Left renal pelvis (tissue), 4 donors: ENCODE data around the gene STAT3. TPM values are rescaled to one million over a fixed set of nuclear protein-coding genes. Genes with fewer than 3 reads are reported as not detected.
"Not testable (repeated sequence)": the region's sequence is repeated elsewhere in the genome, so short reads cannot be mapped to it uniquely, and the experiment has no call there.

Experiments used
- DNase-seq, 4 donors: peaks; one replicate each; pipeline ENCODE4 v3.0.0-alpha.2; 2013; ENCODE audit warnings: low read depth in 4 of 4, low spot score in 3 of 4
- polyA plus RNA-seq, 4 donors: library from polyadenylated mRNA; unstranded; fragments of 120-200 nt; gene quantifications; one replicate each; pipeline ENCODE4 v1.2.1, GENCODE V29; 2013; ENCODE audit not compliant: insufficient read length in 4 of 4

The STAT3 gene
- polyA plus RNA-seq, 4 donors = 59.7 to 70.3 (median 64.9) TPM

DNA sequence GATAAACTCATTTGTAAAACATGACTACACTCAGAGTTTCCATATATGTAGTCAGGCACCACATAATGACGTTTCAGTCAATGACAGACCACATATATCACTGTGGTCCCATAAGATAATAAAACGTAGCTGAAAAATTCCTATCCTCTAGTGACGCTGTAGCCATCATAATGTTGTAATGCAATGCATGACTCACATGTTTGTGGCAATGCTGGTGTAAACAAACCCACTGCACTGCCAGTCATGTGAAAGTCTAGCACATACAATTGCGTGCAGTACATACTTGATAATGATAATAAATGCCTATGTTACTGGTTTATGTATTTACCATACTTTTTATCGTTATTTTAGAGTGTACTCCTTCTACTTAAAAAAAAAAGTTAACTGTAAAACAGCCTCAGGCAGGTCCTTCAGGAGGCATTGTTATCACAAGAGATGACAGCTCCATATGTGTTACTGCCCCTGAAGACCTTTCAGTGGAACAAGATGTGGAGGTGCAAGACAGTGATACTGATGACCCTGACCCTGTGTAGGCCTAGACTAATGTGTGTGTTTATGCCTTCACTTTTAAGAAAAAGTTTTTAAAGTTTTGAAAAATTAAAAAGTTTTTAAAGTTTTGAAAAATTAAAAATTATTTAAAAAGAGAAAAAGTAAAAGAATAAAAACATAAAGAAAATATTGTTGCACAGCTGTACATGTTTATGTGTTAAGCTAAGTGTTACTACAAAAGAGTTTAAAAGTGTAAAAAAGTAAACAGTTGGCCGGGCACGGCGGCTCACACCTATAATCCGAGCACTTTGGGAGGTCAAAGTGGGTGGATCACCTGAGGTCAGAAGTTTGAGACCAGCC lies 121.1 kb downstream of the STAT3 start:
- no peak for DNase-seq

DNA sequence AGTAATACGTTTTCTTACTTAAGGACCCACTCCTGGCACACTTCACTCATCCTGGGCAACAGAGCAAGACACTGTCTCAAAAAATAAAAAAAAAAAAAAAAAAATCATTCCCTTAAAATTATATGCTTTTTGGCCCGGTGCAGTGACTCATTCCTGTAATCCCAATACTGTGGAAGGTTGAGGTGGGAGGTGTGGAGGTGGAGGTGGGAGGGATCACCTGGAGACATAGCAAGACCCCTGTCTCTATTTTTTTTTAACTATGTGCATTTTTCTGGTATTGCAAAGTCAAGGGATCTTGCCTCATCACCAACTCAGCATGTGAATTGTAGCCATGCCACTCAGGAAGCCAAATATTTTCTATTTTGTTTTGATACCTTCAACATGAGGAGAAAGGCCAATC lies 121.8 kb downstream of the STAT3 start:
- no peak for DNase-seq

- DNase-seq = not testable (repeated sequence)
Measured at GRCh38 chr17:42264366-42264765, 123.9 kb downstream of the STAT3 start.

Other genes starting within 250 kb of the STAT3 start
- 100 to 1,000 TPM; 105 to 150 (median 127) TPM for gene RAB5C, start 233.5 kb downstream of the STAT3 start, polyA plus RNA-seq
- gene KCNH4, start 207.3 kb downstream of the STAT3 start, polyA plus RNA-seq = under 1 TPM; 0.04 to 0.06 (median 0.04) TPM
- not detected for gene HCRT, start 203.0 kb downstream of the STAT3 start, polyA plus RNA-seq
- gene GHDC, start 193.9 kb downstream of the STAT3 start, polyA plus RNA-seq = 10 to 100 TPM in 3 of 4 donors, 1 to 10 TPM in 1; 7.6 to 22.3 (median 15.8) TPM
- 10 to 100 TPM; 37.1 to 57.3 (median 43.8) TPM for gene STAT5B, start 112.1 kb downstream of the STAT3 start, polyA plus RNA-seq
- gene STAT5A, start 99.9 kb downstream of the STAT3 start, polyA plus RNA-seq = 10 to 100 TPM in 1 of 4 donors, 1 to 10 TPM in 3; 5.4 to 15.3 (median 7.0) TPM
- gene CAVIN1, start 34.8 kb upstream of the STAT3 start, polyA plus RNA-seq = 100 to 1,000 TPM in 1 of 4 donors, 10 to 100 TPM in 3; 61.8 to 275 (median 71.3) TPM
- gene ATP6V0A1, start 70.4 kb upstream of the STAT3 start, polyA plus RNA-seq = 10 to 100 TPM; 36.7 to 60.6 (median 50.4) TPM
- gene NAGLU, start 147.8 kb upstream of the STAT3 start, polyA plus RNA-seq = 10 to 100 TPM; 18.2 to 30.7 (median 19.8) TPM
- 1 to 10 TPM; 2.2 to 5.8 (median 3.5) TPM for gene HSD17B1, start 164.5 kb upstream of the STAT3 start, polyA plus RNA-seq
- gene COASY, start 173.7 kb upstream of the STAT3 start, polyA plus RNA-seq = 10 to 100 TPM; 31.8 to 67.0 (median 48.0) TPM
- gene MLX, start 178.7 kb upstream of the STAT3 start, polyA plus RNA-seq = 10 to 100 TPM; 33.5 to 41.3 (median 36.0) TPM
- 10 to 100 TPM; 14.3 to 21.8 (median 18.6) TPM for gene PSMC3IP, start 189.3 kb upstream of the STAT3 start, polyA plus RNA-seq
- 10 to 100 TPM; 38.0 to 58.7 (median 46.7) TPM for gene RETREG3, start 220.9 kb upstream of the STAT3 start, polyA plus RNA-seq
- 10 to 100 TPM; 32.6 to 57.1 (median 52.7) TPM for gene TUBG1, start 221.2 kb upstream of the STAT3 start, polyA plus RNA-seq